ENCODE results near the gene NEU1.

NEU1 gene

DNA sequence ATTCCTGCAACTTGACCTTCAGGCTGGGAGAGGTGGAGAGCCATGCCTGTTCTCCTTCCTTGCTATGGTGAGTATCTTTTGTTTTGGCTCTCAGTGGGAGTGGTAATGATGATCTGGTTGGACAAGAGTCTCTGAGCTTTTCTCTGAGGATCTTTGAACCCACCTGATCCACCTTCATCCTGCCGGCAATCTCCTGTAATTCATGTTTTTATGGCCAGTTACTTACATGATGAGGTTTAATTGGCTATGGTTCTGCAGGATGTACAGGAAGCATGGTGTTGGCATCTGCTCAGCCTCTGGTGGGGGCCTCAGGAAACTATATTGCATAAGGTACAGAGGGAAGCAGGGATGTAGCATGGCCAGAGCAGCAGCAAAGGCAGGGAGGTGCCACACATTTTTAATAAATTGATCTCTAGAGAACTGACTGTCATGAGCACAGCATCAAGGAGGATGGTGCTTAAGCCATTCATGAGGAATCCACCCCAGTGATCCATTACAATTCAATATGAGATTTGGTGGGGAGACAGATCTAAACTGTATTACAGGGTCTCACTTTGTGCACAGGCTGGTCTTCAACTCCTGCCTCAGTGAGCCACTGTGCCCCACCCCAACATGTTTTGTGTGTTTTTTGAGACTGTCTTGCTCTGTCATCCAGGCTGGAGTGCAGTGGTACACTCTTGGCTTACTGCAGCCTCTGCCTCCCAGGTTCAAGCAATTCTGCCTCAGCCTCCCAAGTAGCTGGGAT lies 25.1 kb downstream of the NEU1 start:
- no peak for DNase-seq (ENCODE audit: low read depth, low spot score)
- H3K9me3 ChIP-seq (ENCODE audit: insufficient read depth, low read length) = no peaks in the 10 kb centered on the region
- H3K9ac ChIP-seq (ENCODE audit: insufficient read length, low read depth) = peak overlapping the region; percentile 100
- H3K36me3 ChIP-seq (ENCODE audit: insufficient read depth, insufficient read length, low read length) = peaks cover 62% of the 10 kb centered on the region
- peak overlapping the region; percentile 95 for H3K4me3 ChIP-seq (ENCODE audit: insufficient read length, low read depth)
- H3K4me1 ChIP-seq (ENCODE audit: insufficient read depth, insufficient read length) = no peaks in the 10 kb centered on the region
- no peaks in the 10 kb centered on the region for H3K27me3 ChIP-seq (ENCODE audit: insufficient read depth, insufficient read length)
- TF ChIP-seq ZNF274 (IDR thresholded peaks at IDR 0.05; ENCODE audit: low read depth, low read length) (no peak), YY1 (IDR thresholded peaks at IDR 0.05; ENCODE audit: insufficient read depth, insufficient read length) (no peak), SUZ12 (IDR thresholded peaks at IDR 0.05; ENCODE audit: extremely low read depth, insufficient read depth, insufficient read length) (no peak)

DNA sequence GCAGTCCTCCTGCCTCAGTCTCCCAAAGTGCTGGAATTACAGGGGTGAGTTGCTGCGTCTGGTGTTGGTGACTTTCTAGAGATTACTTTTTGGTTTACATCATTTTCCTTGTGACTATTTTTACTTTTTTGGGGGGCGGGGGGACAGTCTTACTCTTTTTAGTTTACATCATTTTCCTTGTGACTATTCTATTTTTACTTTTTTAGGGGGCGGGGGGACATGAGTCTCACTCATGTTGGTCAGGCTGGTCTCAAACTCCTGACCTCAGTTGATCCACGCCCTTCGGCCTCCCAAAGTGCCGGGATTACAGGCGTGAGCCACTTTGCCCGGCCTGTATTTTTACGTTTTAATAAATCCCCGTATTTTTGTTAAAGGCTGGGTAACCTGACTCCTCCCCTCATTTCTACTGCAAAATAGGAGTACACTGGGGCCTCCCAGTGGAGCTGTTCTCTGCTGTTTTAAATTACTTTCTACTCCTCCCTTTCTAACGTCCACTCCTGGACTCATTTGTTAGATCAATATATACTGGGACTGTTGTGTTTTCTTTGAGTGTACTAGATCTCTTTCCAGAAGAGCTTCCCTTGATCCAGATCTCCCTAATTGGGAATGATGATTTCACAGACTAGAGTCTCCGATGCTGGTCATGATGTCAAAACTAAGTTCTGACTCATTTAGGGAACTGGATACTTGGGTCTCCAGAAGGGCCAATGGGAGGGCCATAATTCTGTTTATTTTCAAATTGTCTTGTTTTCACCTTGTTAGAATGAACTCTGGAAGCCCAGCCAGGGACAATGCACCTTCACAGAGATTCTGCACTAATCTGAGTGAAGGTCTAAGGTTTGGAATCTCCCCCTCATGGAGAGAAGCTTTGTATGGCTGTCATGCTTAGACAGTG lies 25.9 kb downstream of the NEU1 start:
- H3K27me3 ChIP-seq (ENCODE audit: insufficient read depth, insufficient read length) = no peaks in the 10 kb centered on the region
- H3K4me3 ChIP-seq (ENCODE audit: insufficient read length, low read depth) = peak overlapping the region; percentile 95
- no peak for TF ChIP-seq YY1 (IDR thresholded peaks at IDR 0.05; ENCODE audit: insufficient read depth, insufficient read length)
- no peak for TF ChIP-seq SUZ12 (IDR thresholded peaks at IDR 0.05; ENCODE audit: extremely low read depth, insufficient read depth, insufficient read length)
- no peak for TF ChIP-seq ZNF274 (IDR thresholded peaks at IDR 0.05; ENCODE audit: low read depth, low read length)
- H3K4me1 ChIP-seq (ENCODE audit: insufficient read depth, insufficient read length) = no peaks in the 10 kb centered on the region
- H3K9me3 ChIP-seq (ENCODE audit: insufficient read depth, low read length) = no peaks in the 10 kb centered on the region
- peaks cover 62% of the 10 kb centered on the region for H3K36me3 ChIP-seq (ENCODE audit: insufficient read depth, insufficient read length, low read length)
- peak overlapping the region; percentile 100 for H3K9ac ChIP-seq (ENCODE audit: insufficient read length, low read depth)
- no peak for DNase-seq (ENCODE audit: low read depth, low spot score)

DNA sequence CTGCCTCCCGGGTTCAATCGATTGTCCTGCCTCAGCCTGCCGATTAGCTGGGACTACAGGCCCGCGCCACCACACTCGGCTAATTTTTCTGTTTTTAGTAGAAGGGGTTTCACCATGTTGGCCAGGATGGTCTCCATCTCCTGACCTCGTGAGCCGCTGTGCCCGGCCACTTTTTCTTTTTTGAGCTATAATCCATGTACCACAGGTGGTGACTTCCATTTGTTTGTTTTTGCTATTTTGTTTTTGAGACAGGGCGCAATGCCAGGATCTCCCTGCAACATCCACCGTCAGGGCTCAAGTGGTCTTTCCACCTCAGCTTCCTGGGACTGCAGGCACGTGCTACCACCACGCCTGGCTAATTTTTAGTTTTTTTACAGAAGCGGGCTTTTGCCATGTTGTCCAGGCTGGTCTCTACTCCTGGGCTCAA lies 26.6 kb downstream of the NEU1 start:
- H3K4me1 ChIP-seq (ENCODE audit: insufficient read depth, insufficient read length) = no peaks in the 10 kb centered on the region

DNA sequence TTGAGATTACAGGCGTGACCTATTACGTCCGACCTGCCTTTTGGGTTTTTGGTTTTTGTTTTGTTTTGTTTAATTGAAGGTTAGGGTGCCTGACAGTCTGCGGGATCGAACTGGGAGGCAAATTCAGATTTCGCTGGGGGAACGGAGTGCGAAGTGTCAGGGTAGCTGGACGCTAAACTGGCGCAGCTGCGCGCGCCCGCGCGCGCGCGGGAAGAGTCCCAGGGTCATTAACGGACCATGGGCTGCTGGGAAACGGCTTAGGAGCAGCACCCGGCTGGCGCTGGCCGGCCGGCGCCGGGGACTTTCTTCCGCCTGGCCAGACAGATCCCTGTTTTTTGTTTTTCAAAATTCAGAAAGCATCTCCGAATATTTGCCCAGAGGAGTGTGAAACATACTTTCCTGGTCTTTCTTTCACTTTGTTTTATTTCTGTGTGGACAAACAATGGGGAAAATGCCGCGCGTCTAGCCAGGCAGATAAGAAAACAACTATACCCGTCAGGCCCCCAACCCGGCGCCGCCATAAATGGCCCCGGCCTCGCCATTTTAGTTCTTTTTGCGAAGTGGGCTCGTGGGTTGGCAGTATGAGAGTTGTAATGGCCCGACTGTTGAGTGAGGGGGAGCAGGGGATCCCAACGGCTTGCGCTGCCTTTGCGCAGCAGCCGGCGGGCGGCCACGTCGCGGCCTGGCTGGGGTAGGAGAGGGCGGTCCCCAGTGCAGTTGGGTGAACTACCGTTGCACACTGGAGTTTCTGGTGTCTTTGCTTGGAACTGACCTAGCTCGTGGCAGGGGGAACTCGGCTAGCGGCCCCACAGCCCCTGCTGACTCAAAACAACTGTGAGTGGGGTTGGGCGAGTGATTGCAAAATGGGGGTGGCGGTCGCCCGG lies 28.0 kb downstream of the NEU1 start:
- Histone ChIP-seq H3K4me3 (ENCODE audit: insufficient read length, low read depth) (peak overlapping the region; percentile 95), H3K4me1 (ENCODE audit: insufficient read depth, insufficient read length) (no peaks in the 10 kb centered on the region), H3K36me3 (ENCODE audit: insufficient read depth, insufficient read length, low read length) (peaks cover 47% of the 10 kb centered on the region), H3K27me3 (ENCODE audit: insufficient read depth, insufficient read length) (no peaks in the 10 kb centered on the region), H3K9ac (ENCODE audit: insufficient read length, low read depth) (peak overlapping the region; percentile 100), H3K9me3 (ENCODE audit: insufficient read depth, low read length) (no peaks in the 10 kb centered on the region)
- peak; percentile 60 for DNase-seq (ENCODE audit: low read depth, low spot score)
- TF ChIP-seq SUZ12 (IDR thresholded peaks at IDR 0.05; ENCODE audit: extremely low read depth, insufficient read depth, insufficient read length) = no peak
- no peak for TF ChIP-seq ZNF274 (IDR thresholded peaks at IDR 0.05; ENCODE audit: low read depth, low read length)
- peak; percentile 63 for TF ChIP-seq YY1 (IDR thresholded peaks at IDR 0.05; ENCODE audit: insufficient read depth, insufficient read length)

More for the DNA sequence above, 26.6 kb downstream of the NEU1 start:
- Histone ChIP-seq H3K4me3 (ENCODE audit: insufficient read length, low read depth) (peak overlapping the region; percentile 95), H3K9me3 (ENCODE audit: insufficient read depth, low read length) (no peaks in the 10 kb centered on the region), H3K36me3 (ENCODE audit: insufficient read depth, insufficient read length, low read length) (peaks cover 61% of the 10 kb centered on the region), H3K9ac (ENCODE audit: insufficient read length, low read depth) (peak overlapping the region; percentile 100), H3K27me3 (ENCODE audit: insufficient read depth, insufficient read length) (no peaks in the 10 kb centered on the region)
- TF ChIP-seq YY1 (IDR thresholded peaks at IDR 0.05; ENCODE audit: insufficient read depth, insufficient read length) (no peak), SUZ12 (IDR thresholded peaks at IDR 0.05; ENCODE audit: extremely low read depth, insufficient read depth, insufficient read length) (no peak), ZNF274 (IDR thresholded peaks at IDR 0.05; ENCODE audit: low read depth, low read length) (no peak)
- no peak for DNase-seq (ENCODE audit: low read depth, low spot score)

DNA sequence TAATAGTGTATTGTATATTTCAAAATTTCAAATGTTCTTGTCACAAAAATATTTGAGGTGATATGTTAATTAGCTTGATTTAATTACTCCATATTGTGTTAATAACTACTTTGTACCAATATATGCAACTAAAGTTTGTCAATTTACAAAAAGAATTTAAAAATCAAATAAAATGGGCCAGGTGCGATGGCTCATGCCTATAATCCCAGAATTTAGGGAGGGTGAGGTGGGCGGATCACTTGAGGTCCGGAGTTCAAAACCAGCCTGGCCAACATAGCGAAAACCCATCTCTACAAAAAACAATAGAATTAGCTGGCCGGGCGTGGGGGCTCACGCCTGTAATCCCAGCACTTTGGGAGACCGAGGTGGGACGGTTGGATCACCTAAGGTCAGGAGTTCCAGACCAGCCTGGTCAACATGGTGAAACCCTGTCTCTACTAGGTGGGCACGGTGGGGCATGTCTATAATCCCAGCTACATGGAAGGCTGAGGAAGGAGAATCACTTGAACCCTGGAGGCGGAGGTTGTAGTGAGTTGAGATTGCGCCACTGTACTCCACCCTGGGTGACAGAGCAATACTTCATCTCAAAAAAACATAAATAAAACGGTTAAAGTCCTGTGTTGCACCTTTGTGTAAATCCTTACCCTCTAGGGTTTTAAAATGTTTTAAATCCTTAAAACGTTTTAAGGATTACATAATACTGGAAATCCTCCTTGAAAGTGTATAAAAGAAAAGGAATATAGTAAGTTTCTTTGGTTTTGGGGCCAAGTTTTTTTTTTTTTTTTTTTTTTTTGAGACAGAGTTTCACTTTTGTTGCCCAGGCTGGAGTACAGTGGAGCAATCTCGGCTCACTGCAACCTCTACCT lies 31.0 kb downstream of the NEU1 start:
- Histone ChIP-seq H3K4me1 (ENCODE audit: insufficient read depth, insufficient read length) (no peaks in the 10 kb centered on the region), H3K4me3 (ENCODE audit: insufficient read length, low read depth) (peak overlapping the region; percentile 39), H3K36me3 (ENCODE audit: insufficient read depth, insufficient read length, low read length) (peaks cover 17% of the 10 kb centered on the region), H3K9me3 (ENCODE audit: insufficient read depth, low read length) (no peaks in the 10 kb centered on the region), H3K27me3 (ENCODE audit: insufficient read depth, insufficient read length) (no peaks in the 10 kb centered on the region), H3K9ac (ENCODE audit: insufficient read length, low read depth) (no peak overlapping the region)
- TF ChIP-seq YY1 (IDR thresholded peaks at IDR 0.05; ENCODE audit: insufficient read depth, insufficient read length) = no peak
- no peak for DNase-seq (ENCODE audit: low read depth, low spot score)

DNA sequence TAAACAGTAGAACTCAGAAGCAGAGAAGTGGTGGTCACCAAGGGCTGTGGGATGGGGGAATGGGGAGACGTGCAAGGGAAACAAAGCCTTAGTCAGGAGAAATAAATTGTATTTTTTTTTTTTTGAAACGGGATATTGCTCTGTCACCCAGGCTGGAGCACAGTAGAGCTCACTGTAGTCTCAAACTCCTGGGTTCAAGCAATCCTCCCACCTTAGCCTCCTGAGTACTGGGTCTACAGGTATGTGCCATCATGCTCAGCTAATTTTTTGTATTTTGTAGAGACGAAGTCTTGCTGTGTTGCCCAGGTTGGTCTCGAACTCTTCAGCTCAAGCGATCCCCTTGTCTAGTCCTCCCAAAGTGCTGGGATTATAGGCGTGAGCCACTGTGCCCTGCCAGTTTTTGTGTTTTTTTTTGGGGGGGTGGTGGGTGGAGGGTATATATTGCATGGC lies 31.7 kb downstream of the NEU1 start:
- H3K4me3 ChIP-seq (ENCODE audit: insufficient read length, low read depth) = peak overlapping the region; percentile 39
- H3K9ac ChIP-seq (ENCODE audit: insufficient read length, low read depth) = peak overlapping the region; percentile 56
- H3K4me1 ChIP-seq (ENCODE audit: insufficient read depth, insufficient read length) = no peaks in the 10 kb centered on the region
- peaks cover 10% of the 10 kb centered on the region for H3K36me3 ChIP-seq (ENCODE audit: insufficient read depth, insufficient read length, low read length)
- no peaks in the 10 kb centered on the region for H3K27me3 ChIP-seq (ENCODE audit: insufficient read depth, insufficient read length)
- no peaks in the 10 kb centered on the region for H3K9me3 ChIP-seq (ENCODE audit: insufficient read depth, low read length)
- TF ChIP-seq ZNF274 (IDR thresholded peaks at IDR 0.05; ENCODE audit: low read depth, low read length) = no peak
- DNase-seq (ENCODE audit: low read depth, low spot score) = no peak
